Endothelial cell (in vitro differentiated cells): ENCODE measurements around the gene ATP5F1D. TPM values are rescaled to one million over a fixed set of nuclear protein-coding genes. Genes with fewer than 3 reads are reported as not detected.

Source experiments
- DNase-seq: peaks from one replicate; pipeline ENCODE4 v3.0.0; 2021; ENCODE audit warnings: low spot score
- H3K27ac Mint-ChIP-seq: one replicate; pipeline ENCODE4 v1.8.0; 2021; ENCODE audit warnings: mixed read lengths, inconsistent platforms; ENCODE audit not compliant: unreplicated experiment
- H3K27me3 Mint-ChIP-seq: one replicate; pipeline ENCODE4 v1.8.0; 2021; ENCODE audit warnings: mild to moderate bottlenecking, moderate library complexity, mixed read lengths, inconsistent platforms; ENCODE audit not compliant: unreplicated experiment
- H3K36me3 Mint-ChIP-seq: one replicate; pipeline ENCODE4 v1.8.0; 2021; ENCODE audit warnings: mild to moderate bottlenecking, low read depth, mixed read lengths, inconsistent platforms; ENCODE audit not compliant: unreplicated experiment
- H3K4me1 Mint-ChIP-seq: one replicate; pipeline ENCODE4 v1.8.0; 2021; ENCODE audit warnings: mild to moderate bottlenecking, mixed read lengths, inconsistent platforms; ENCODE audit not compliant: unreplicated experiment
- H3K4me3 Mint-ChIP-seq: one replicate; pipeline ENCODE4 v1.8.0; 2021; ENCODE audit warnings: mild to moderate bottlenecking, mixed read lengths, inconsistent platforms; ENCODE audit not compliant: unreplicated experiment
- H3K9me3 Mint-ChIP-seq: one replicate; pipeline ENCODE4 v1.8.0; 2021; ENCODE audit warnings: mixed read lengths, inconsistent platforms; ENCODE audit not compliant: unreplicated experiment
- total RNA-seq: library from RNA; stranded (reverse); fragmentation: NEBNext Ultra II Directional; extraction: Animal tissue kit (Norgen Biotek cat#: 25700); gene quantifications from one replicate; pipeline ENCODE4 v1.2.1, GENCODE V29; 2021; ENCODE audit not compliant: unreplicated experiment
- TF ChIP-seq, protein P1 (sequence below): fragments of 200-600 bp; sonication (generic); IDR thresholded peaks from one replicate; pipeline ENCODE4 v1.5.0; 2021; ENCODE audit warnings: antibody characterized with exemption; ENCODE audit not compliant: unreplicated experiment

Gene ATP5F1D
- total RNA-seq, 1 donor from 2014 or later = 175 TPM

DNA sequence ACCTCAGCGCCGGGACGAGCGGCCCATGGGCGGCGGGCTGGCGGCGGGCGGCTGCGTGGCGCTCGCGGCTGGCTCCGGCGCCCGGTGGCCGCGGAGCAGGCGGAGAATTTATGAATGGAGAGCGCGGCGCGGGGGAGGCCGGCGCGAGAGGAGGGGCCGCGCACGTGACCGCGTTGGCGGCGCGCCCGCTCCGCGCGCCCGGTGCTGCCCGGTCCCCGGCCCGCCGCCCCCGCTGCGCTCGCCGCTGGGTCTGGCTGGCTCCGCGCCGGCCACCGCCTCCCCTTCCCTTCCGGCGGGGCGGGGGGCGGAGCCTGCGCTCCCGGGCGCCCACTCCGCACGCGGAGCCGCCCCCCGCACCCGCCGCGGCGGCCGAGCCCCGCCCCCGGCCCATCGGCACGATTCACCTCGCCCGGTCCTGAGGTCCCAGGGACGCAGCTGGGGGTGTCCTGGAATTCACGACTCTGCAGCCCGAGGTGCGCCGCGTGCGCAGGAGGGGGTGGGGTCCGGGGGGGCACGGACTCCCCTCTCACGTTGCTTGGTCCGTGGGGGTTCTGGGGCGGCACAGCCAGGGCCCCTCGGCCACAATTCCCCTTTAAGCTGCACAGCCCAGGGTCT lies 3.7 kb upstream of the ATP5F1D start, which contains the start of gene CBARP:
Gene CBARP (minus strand): TSS at position 252 of the 615 bp plus-strand sequence. CDS start 1,905 bp downstream, outside the sequence.
- no peaks in the 10 kb centered on the region for H3K36me3 Mint-ChIP-seq
- peak; percentile 54 for DNase-seq
- TF ChIP-seq, protein P1, sequence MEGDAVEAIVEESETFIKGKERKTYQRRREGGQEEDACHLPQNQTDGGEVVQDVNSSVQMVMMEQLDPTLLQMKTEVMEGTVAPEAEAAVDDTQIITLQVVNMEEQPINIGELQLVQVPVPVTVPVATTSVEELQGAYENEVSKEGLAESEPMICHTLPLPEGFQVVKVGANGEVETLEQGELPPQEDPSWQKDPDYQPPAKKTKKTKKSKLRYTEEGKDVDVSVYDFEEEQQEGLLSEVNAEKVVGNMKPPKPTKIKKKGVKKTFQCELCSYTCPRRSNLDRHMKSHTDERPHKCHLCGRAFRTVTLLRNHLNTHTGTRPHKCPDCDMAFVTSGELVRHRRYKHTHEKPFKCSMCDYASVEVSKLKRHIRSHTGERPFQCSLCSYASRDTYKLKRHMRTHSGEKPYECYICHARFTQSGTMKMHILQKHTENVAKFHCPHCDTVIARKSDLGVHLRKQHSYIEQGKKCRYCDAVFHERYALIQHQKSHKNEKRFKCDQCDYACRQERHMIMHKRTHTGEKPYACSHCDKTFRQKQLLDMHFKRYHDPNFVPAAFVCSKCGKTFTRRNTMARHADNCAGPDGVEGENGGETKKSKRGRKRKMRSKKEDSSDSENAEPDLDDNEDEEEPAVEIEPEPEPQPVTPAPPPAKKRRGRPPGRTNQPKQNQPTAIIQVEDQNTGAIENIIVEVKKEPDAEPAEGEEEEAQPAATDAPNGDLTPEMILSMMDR = no peak
- peak within 1 kb of the TSS; percentile 89 for H3K4me3 Mint-ChIP-seq
- peaks cover 5% of the 10 kb centered on the region for H3K4me1 Mint-ChIP-seq
- peaks cover 16% of the 10 kb centered on the region for H3K27me3 Mint-ChIP-seq
- H3K27ac Mint-ChIP-seq = peak within 1 kb of the TSS; percentile 4
- no peaks in the 10 kb centered on the region for H3K9me3 Mint-ChIP-seq

DNA sequence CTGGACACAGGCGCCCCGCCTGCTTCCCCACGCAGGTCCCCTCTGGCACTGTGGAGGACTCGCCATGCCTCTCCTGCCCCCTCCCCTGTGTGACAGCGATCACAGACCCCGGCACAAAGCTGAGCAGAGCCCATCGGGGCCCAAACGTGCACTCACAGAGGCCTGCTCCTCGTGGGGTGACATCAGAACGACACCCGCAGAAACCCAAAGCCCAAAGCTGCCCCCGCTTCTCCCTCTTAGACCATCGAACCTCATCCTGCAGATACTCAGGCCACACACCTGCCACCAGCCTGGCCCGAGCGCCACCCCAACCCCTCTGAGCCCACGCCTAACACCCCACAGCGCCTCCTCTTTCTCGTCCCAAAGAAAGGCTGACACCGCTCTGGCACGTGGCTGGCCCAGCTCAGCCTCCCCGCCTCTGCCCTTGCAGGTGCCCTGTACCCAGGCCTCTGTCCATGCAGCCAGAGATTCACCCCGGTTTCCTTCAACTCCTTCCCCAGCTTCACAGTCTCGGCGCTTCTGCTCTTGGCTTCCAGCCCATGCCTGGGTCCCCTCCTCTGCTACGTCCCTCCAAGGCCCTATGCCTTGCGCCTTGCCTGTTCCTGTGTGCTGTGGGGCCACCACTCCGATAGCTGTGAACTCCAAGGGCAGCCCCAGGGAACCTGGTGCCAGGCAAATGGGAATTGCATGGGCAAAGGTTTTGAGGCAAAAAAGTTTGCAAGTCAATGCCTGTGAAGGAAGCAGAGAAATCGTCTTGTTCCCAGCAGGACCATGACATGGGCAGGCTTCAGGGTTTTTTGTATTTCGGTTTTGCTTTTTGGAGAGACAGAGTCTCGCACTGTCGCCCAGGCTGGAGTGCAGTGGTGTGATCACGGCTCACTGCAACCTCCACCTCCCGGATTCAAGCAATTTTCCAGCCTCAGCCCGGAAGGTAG lies 2.9 kb upstream of the ATP5F1D start:
- H3K4me1 Mint-ChIP-seq = peaks cover 5% of the 10 kb centered on the region
- H3K4me3 Mint-ChIP-seq = peak overlapping the region; percentile 89
- peak overlapping the region; percentile 4 for H3K27ac Mint-ChIP-seq
- no peak for DNase-seq
- TF ChIP-seq, protein P1 = no peak
- no peaks in the 10 kb centered on the region for H3K9me3 Mint-ChIP-seq
- peaks cover 20% of the 10 kb centered on the region for H3K27me3 Mint-ChIP-seq
- H3K36me3 Mint-ChIP-seq = no peaks in the 10 kb centered on the region

DNA sequence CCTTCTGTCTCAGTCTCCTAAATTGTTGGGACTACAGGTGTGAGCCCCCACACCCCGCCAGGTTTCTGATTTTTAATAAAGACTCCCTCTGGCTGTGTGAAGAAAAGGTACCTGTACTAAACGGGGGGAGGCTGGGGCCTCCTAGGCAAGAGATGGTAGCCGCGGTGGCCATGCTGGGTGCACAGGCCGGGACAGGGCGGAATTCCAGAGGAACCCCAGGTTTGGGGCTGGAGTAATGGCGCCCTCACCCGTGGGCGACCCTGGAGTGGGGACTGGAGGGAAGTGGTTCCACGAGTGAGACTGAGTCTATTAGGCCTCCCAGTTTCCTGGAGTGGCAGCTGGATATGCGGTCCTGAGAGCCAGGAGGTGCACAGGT lies 2.1 kb upstream of the ATP5F1D start:
- H3K9me3 Mint-ChIP-seq = no peaks in the 10 kb centered on the region
- peaks cover 5% of the 10 kb centered on the region for H3K4me1 Mint-ChIP-seq
- no peak overlapping the region for H3K27ac Mint-ChIP-seq
- TF ChIP-seq, protein P1 = no peak
- peaks cover 20% of the 10 kb centered on the region for H3K27me3 Mint-ChIP-seq
- H3K36me3 Mint-ChIP-seq = no peaks in the 10 kb centered on the region
- DNase-seq = no peak
- peak overlapping the region; percentile 89 for H3K4me3 Mint-ChIP-seq

DNA sequence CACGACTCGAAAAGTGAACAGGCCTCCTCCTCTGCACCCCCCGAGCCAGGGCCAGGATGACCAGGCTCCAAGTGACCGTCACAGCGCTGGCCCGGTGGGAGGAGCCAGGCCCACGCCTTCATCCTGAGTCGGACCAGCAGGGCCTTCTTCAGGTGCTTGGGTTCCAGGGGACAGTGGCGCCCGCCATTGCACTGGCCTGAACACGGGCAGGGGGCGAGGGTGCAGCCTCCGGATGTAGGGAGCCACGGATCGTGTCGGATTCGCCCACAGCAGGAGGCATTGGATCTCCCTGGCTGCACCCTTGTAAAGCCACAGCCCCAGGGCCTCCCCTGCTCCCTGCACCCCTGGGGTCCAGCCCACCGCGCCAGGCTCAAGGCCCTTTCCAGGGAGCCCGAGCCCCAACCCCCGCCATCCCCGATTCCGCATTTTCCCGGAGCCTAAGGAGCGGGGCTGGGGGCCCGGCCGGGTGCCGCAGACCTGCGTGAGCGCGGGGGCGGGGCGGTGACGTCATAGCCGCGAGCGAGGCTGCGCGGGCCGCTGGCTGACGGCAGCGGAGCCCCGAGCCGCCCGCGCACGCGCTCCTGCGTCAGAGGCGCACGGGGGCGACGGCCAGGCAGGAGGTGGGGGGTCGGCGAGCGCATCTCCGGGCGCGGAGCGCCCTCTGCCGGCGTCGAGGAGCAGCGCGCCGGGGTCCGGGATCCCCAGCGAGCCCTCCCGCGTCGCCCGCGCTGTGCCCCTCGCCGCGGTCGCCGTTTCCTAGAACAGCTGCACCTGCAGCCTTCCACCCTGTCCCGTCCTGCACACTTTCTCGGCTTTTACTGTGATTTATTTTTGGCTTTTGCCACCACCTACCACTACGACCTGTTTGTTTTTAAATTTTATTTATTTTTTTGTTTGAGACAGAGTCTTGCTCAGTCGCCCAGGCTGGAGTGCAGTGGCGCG lies 1.5 kb upstream of the ATP5F1D start:
- peak overlapping the region; percentile 81 for H3K4me3 Mint-ChIP-seq
- H3K27ac Mint-ChIP-seq = no peak overlapping the region
- H3K27me3 Mint-ChIP-seq = peaks cover 20% of the 10 kb centered on the region
- TF ChIP-seq, protein P1 = peak; percentile 93
- H3K36me3 Mint-ChIP-seq = no peaks in the 10 kb centered on the region
- H3K4me1 Mint-ChIP-seq = peaks cover 7% of the 10 kb centered on the region
- no peaks in the 10 kb centered on the region for H3K9me3 Mint-ChIP-seq
- DNase-seq = peak; percentile 95
